ENCODE results near the gene RTP3.

DNA sequence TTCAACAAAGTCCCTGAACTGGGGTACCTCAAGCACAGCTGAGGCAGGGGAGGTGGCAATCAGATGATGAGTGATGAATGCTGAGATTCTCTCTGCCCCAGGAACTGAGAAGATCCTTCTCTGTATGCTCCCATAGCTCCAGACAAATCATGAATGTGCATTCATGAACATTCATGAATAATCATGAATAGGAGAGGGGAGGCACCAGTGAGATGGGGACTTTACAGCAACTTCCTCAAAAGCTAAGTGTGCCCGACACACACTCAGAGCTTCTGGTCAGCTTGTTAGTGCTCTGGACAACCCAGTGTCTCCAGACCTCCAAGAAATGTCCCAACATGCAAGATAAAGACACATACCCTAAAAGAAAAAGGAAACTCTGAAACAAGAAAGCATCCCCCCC, 44.1 kb downstream of the RTP3 start:
- TF ChIP-seq, protein P1, sequence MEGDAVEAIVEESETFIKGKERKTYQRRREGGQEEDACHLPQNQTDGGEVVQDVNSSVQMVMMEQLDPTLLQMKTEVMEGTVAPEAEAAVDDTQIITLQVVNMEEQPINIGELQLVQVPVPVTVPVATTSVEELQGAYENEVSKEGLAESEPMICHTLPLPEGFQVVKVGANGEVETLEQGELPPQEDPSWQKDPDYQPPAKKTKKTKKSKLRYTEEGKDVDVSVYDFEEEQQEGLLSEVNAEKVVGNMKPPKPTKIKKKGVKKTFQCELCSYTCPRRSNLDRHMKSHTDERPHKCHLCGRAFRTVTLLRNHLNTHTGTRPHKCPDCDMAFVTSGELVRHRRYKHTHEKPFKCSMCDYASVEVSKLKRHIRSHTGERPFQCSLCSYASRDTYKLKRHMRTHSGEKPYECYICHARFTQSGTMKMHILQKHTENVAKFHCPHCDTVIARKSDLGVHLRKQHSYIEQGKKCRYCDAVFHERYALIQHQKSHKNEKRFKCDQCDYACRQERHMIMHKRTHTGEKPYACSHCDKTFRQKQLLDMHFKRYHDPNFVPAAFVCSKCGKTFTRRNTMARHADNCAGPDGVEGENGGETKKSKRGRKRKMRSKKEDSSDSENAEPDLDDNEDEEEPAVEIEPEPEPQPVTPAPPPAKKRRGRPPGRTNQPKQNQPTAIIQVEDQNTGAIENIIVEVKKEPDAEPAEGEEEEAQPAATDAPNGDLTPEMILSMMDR (IDR thresholded peaks at IDR 0.05; ENCODE audit: insufficient read depth, low read length, poor library complexity, severe bottlenecking) = no peak
- TF ChIP-seq EZH2phosphoT487 (conservative IDR thresholded peaks at IDR 0.05; ENCODE audit: low read length) = no peak

All from SU-DHL-6 (cell line).